ENCODE data around the gene PHF10.
"Not testable (repeated sequence)": the region's sequence is repeated elsewhere in the genome, so short reads cannot be mapped to it uniquely, and the experiment has no call there.

PHF10 gene

DNA sequence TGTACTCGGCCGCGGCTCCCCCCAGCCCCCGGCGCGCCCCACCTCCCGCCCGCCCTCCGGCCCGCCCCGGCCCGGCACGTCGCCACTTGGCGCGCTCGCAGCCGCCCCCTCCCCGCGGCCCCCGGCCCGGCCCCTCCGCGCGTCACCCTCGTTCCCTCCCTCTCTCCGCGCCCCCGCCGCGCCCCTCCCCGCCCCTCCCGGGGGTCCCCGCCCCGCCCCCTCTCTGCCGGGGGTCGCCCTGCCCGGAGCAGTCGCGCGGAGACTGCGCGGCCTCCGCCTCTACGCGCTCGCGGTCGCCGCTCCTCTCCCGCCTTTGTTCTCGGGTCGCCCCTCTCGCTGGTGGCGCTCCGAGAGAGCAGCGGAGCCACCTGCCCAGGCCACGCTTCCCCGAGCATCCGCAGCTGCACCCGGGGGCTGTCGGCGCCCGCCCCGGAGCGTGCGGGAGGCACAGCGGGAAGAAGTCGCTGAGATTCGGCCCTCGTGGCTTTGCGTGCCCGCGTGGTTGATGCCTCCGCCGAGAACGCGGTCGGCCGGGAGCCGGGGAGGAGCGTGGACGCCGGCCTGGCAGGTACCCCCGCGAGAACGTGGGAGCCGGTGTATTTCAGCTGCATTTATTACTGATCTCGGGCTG is at the start of gene PHF10:
Gene PHF10, minus strand, starts transcription at position 7 of the 631 bp plus-strand sequence. CDS start 569 bp downstream, outside the sequence.
- Mint-ChIP-seq H3K27me3 (no peaks in the 10 kb centered on the region), H3K4me3 (peak within 1 kb of the TSS; percentile 99), H3K9me3 (no peaks in the 10 kb centered on the region), H3K36me3 (no peaks in the 10 kb centered on the region), H3K27ac (peak within 1 kb of the TSS; percentile 94), H3K4me1 (peaks cover 10% of the 10 kb centered on the region)
- ATAC-seq (ENCODE audit: low read depth) = peak; percentile 51
- DNase-seq (ENCODE audit: low spot score in 2 of 2) = peak; percentile 51 to 68

DNA sequence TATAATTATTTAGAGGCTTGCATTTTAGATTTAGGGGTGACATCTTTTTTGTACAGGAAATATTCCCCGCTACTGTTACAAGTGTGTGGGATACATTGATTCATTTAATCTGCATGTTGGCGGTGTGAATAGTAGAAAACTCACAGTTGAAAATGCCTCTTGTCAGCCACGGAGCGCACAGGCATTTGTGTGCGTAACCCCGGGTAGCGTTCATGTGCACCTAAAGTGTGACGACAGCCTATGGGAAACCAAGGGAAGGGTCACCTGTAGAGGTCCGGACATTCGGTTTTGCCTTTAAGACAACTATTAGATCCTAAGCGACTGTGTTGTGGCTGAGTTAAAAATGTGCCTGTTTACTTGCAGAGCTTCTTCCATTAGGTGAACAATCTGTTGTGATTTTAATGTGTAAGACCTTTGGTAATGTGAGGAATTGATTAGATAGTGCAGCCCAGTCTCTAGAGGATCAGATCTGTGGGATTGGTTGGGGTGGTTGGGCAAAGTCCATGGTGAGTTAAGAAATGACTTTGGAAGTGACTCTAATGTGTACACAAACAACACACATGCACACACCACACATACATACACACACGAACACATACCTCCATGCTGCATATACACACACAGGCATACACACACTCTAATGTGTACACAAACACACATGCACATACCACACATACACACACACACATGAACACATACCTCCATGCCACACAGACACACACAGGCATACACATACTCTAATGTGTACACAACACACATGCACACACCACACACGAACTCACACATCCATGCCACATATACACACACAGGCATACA is 42.8 kb upstream of the PHF10 start:
- Mint-ChIP-seq H3K27ac (no peak overlapping the region), H3K9me3 (no peaks in the 10 kb centered on the region), H3K27me3 (no peaks in the 10 kb centered on the region), H3K4me1 (peaks cover 3% of the 10 kb centered on the region), H3K36me3 (peaks cover 37% of the 10 kb centered on the region), H3K4me3 (no peak overlapping the region)
- ATAC-seq (ENCODE audit: low read depth) (no peak), DNase-seq (ENCODE audit: low spot score in 2 of 2) (no peak)

- peaks cover 3% of the 10 kb centered on the region for H3K4me1 Mint-ChIP-seq
- DNase-seq (ENCODE audit: low spot score in 2 of 2) (no peak), ATAC-seq (ENCODE audit: low read depth) (no peak)
- no peak overlapping the region for H3K4me3 Mint-ChIP-seq
- H3K36me3 Mint-ChIP-seq = peaks cover 35% of the 10 kb centered on the region
- H3K27me3 Mint-ChIP-seq = no peaks in the 10 kb centered on the region
- H3K9me3 Mint-ChIP-seq = no peaks in the 10 kb centered on the region
- no peak overlapping the region for H3K27ac Mint-ChIP-seq
These were observed 41.9 kb upstream of the PHF10 start for GRCh38 chr6:169766232-169766631.

GRCh38 chr6:169765789-169766188 is 41.5 kb upstream of the PHF10 start:
- not testable (repeated sequence) for DNase-seq (ENCODE audit: low spot score in 2 of 2); H3K27ac Mint-ChIP-seq; H3K9me3 Mint-ChIP-seq; H3K27me3 Mint-ChIP-seq; H3K4me1 Mint-ChIP-seq; ATAC-seq (ENCODE audit: low read depth); H3K4me3 Mint-ChIP-seq
- peaks cover 38% of the 10 kb centered on the region for H3K36me3 Mint-ChIP-seq

- Mint-ChIP-seq H3K4me1 (peaks cover 3% of the 10 kb centered on the region), H3K36me3 (peaks cover 49% of the 10 kb centered on the region), H3K4me3 (no peak overlapping the region), H3K27ac (no peak overlapping the region), H3K27me3 (no peaks in the 10 kb centered on the region), H3K9me3 (no peaks in the 10 kb centered on the region)
- ATAC-seq (ENCODE audit: low read depth) = no peak
- no peak for DNase-seq (ENCODE audit: low spot score in 2 of 2)
These were observed 39.6 kb upstream of the PHF10 start for GRCh38 chr6:169763881-169764280.

DNA sequence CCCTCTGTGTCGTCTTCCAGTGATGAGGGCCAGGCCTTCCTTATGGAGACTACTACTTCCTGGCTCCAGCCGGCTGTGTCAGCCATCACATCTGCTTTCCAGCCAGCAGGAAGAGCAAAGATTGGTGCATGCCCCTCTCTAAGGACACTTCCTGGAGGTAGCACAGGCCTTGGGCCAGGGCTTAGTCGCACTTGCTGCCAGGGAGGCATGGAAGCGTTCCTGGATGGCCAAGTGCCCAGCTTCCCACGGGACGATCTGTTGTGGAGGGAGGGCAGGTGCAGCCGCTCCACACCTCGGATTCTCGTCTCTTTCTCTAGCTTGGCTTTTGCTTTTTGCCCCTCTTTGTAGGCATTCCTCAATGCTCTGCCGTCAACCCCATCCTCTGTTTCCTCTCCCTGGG is 39.0 kb upstream of the PHF10 start:
- H3K36me3 Mint-ChIP-seq = peaks cover 52% of the 10 kb centered on the region
- peaks cover 3% of the 10 kb centered on the region for H3K4me1 Mint-ChIP-seq

DNA sequence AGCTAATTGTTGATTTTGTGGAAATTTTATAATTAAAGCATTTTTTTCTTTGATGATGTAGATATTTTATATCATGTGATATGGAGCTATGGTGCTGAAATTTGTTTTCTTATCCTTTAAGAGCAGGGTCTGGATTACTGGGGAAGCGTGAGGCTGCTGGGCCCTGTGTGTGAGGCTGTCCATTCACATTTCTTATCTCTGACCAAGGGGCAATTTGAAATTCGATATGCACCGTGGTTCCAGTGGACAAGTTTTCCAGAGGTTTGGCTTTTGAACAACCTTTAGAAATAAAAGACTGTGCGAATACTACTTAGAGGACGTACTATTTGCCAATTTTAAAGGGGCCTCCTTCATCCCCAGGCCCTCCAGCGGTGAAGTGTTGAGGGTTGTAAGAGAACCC is 30.9 kb upstream of the PHF10 start:
- no peak for ATAC-seq (ENCODE audit: low read depth)
- Mint-ChIP-seq H3K9me3 (no peaks in the 10 kb centered on the region), H3K27ac (no peak overlapping the region), H3K4me3 (no peak overlapping the region), H3K4me1 (peaks cover 6% of the 10 kb centered on the region), H3K27me3 (no peaks in the 10 kb centered on the region), H3K36me3 (peaks cover 25% of the 10 kb centered on the region)
- no peak for DNase-seq (ENCODE audit: low spot score in 2 of 2)

More for the DNA sequence above, 39.0 kb upstream of the PHF10 start:
- ATAC-seq (ENCODE audit: low read depth) (no peak), DNase-seq (ENCODE audit: low spot score in 2 of 2) (no peak)
- H3K4me3 Mint-ChIP-seq = no peak overlapping the region
- no peak overlapping the region for H3K27ac Mint-ChIP-seq
- H3K27me3 Mint-ChIP-seq = no peaks in the 10 kb centered on the region
- H3K9me3 Mint-ChIP-seq = no peaks in the 10 kb centered on the region

GRCh38 chr6:169752074-169752623 is 27.8 kb upstream of the PHF10 start:
- Mint-ChIP-seq H3K36me3 (peaks cover 11% of the 10 kb centered on the region), H3K27me3 (no peaks in the 10 kb centered on the region), H3K9me3 (peaks cover 3% of the 10 kb centered on the region), H3K4me1 (peaks cover 6% of the 10 kb centered on the region), H3K4me3 (peak overlapping the region; percentile 93), H3K27ac (peak overlapping the region; percentile 98)
- ATAC-seq (ENCODE audit: low read depth) = peak; percentile 27
- no peak for DNase-seq (ENCODE audit: low spot score in 2 of 2)

- peaks cover 11% of the 10 kb centered on the region for H3K36me3 Mint-ChIP-seq
- peaks cover 7% of the 10 kb centered on the region for H3K9me3 Mint-ChIP-seq
- DNase-seq (ENCODE audit: low spot score in 2 of 2) (peak; percentile 92 to 94), ATAC-seq (ENCODE audit: low read depth) (peak; percentile 93)
- H3K4me1 Mint-ChIP-seq = peaks cover 6% of the 10 kb centered on the region
- peak within 1 kb of the TSS; percentile 98 for H3K27ac Mint-ChIP-seq
- peak within 1 kb of the TSS; percentile 93 for H3K4me3 Mint-ChIP-seq
- no peaks in the 10 kb centered on the region for H3K27me3 Mint-ChIP-seq
These were observed 27.2 kb upstream of the PHF10 start, which contains the start of the genes DYNLT2 and ERMARD for GRCh38 chr6:169751242-169752073. TSS of gene DYNLT2 (minus strand) at chr6:169751572. CDS start at chr6:169751458, 114 bp downstream. TSS of gene ERMARD (plus strand) at chr6:169751622. CDS start at chr6:169751658, 36 bp downstream.

DNA sequence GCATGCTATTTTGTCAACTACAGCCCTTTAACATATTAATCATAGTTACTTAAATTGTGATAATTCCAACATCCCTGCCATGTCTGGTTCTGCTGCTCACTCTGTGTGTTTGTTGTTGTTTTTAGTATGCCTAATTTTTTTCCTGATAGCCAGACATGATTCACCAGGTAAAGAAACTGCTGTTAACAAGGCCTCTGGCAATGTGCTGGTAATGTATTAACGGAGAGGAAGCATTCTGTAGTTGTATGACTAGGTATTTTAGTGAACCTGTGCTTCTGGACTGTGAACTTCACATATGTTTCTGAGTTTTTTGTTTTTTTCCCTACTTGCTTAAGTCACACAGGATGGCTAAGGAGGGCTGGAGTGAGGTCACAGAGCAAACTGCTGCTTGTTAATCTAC is 22.3 kb upstream of the PHF10 start:
- Mint-ChIP-seq H3K9me3 (peaks cover 11% of the 10 kb centered on the region), H3K27me3 (no peaks in the 10 kb centered on the region), H3K36me3 (peaks cover 17% of the 10 kb centered on the region), H3K4me1 (no peaks in the 10 kb centered on the region), H3K4me3 (no peak overlapping the region), H3K27ac (no peak overlapping the region)
- DNase-seq (ENCODE audit: low spot score in 2 of 2) = no peak
- ATAC-seq (ENCODE audit: low read depth) = no peak

GRCh38 chr6:169745405-169745804 is 21.1 kb upstream of the PHF10 start:
- Mint-ChIP-seq H3K4me3 (no peak overlapping the region), H3K4me1 (no peaks in the 10 kb centered on the region), H3K27ac (no peak overlapping the region), H3K27me3 (no peaks in the 10 kb centered on the region), H3K9me3 (peaks cover 11% of the 10 kb centered on the region), H3K36me3 (peaks cover 17% of the 10 kb centered on the region)
- ATAC-seq (ENCODE audit: low read depth) (no peak), DNase-seq (ENCODE audit: low spot score in 2 of 2) (no peak)

GRCh38 chr6:169741344-169741743 is 17.0 kb upstream of the PHF10 start:
- DNase-seq (ENCODE audit: low spot score in 2 of 2) = no peak
- H3K4me3 Mint-ChIP-seq = no peak overlapping the region
- no peak for ATAC-seq (ENCODE audit: low read depth)
- H3K4me1 Mint-ChIP-seq = no peaks in the 10 kb centered on the region
- peaks cover 3% of the 10 kb centered on the region for H3K9me3 Mint-ChIP-seq
- H3K27ac Mint-ChIP-seq = no peak overlapping the region
- peaks cover 2% of the 10 kb centered on the region for H3K27me3 Mint-ChIP-seq
- peaks cover 5% of the 10 kb centered on the region for H3K36me3 Mint-ChIP-seq

- Mint-ChIP-seq H3K27ac (no peak overlapping the region), H3K4me3 (no peak overlapping the region), H3K27me3 (peaks cover 6% of the 10 kb centered on the region), H3K4me1 (no peaks in the 10 kb centered on the region), H3K9me3 (no peaks in the 10 kb centered on the region), H3K36me3 (peaks cover 1% of the 10 kb centered on the region)
- DNase-seq (ENCODE audit: low spot score in 2 of 2) = no peak
- ATAC-seq (ENCODE audit: low read depth) = no peak
These were observed 14.8 kb upstream of the PHF10 start for GRCh38 chr6:169738976-169739529.
